HEK293 (cell line): ENCODE measurements around the gene PLEKHG1.

ENCODE experiments used
- SP2 ChIP-seq: fragments of 450-650 bp; formaldehyde crosslinking; IDR thresholded peaks from 2 replicates; pipeline ENCODE4 v1.5.1; 2016; ENCODE audit warnings: missing biosample characterization, missing genetic modification characterization
- TRIM28 ChIP-seq: IDR thresholded peaks from 2 replicates; pipeline ENCODE4 v1.6.1; 2011; ENCODE audit warnings: low read length, control low read depth, borderline replicate concordance
- ZNF121 ChIP-seq: fragments of 450-650 bp; formaldehyde crosslinking; IDR thresholded peaks from 2 replicates; pipeline ENCODE4 v1.5.1; 2016; ENCODE audit warnings: missing biosample characterization, missing genetic modification characterization
- ZNF335 ChIP-seq: fragments of 450-650 bp; formaldehyde crosslinking; conservative IDR thresholded peaks from 2 replicates; pipeline ENCODE4 v1.5.1; 2016; ENCODE audit warnings: missing biosample characterization, missing genetic modification characterization
- ZNF426 ChIP-seq: fragments of 450-650 bp; formaldehyde crosslinking; IDR thresholded peaks from 2 replicates; pipeline ENCODE4 v1.5.1; 2017; ENCODE audit warnings: missing biosample characterization, missing genetic modification characterization, mild to moderate bottlenecking, inconsistent platforms, moderate library complexity
- ZNF707 ChIP-seq: fragments of 450-650 bp; formaldehyde crosslinking; IDR thresholded peaks from 2 replicates; pipeline ENCODE4 v1.5.1; 2016; ENCODE audit warnings: missing biosample characterization, missing genetic modification characterization
- TF ChIP-seq, protein P1 (sequence below): fragments of 450-650 bp; formaldehyde crosslinking; IDR thresholded peaks from 2 replicates; pipeline ENCODE4 v1.5.1; 2016; ENCODE audit warnings: missing biosample characterization, missing genetic modification characterization
- TF ChIP-seq, protein P2 (sequence below): fragments of 450-650 bp; formaldehyde crosslinking; IDR thresholded peaks from 2 replicates; pipeline ENCODE4 v1.5.1; 2016; ENCODE audit warnings: missing biosample characterization, missing genetic modification characterization

DNA sequence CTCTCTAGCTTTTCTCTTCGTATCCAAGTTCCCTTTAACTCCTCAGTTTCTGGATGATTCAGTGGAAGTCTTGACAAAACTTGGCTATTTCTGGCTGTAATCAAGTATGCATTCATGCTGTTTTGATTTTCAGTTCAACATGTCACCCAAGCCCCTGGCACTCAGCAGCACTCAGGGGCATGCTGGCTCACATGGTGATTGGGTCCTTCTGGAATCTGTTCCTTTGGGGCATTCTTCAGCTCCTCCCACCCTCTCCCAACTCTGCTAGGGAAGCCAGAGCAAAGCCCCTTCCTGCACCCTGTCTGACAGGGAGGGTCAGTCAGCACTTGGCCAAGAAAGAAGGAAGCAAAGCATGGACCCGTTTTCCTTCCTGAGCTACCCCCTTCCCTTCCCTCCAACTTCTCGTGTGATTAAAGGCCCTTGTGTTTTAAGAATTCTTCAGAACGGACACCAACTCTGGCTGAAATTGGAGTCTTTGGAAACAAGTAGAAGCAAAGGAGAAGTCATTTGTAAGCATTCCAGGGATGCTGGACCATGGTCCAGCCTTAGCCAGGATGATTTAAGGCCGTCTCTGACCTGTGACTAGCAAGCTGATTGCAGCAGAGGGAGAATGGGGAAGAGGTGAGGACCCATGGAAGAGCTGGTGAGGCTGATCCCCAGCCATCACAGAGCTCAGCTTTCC lies 7.1 kb downstream of the PLEKHG1 start:
- TF ChIP-seq, protein P1, sequence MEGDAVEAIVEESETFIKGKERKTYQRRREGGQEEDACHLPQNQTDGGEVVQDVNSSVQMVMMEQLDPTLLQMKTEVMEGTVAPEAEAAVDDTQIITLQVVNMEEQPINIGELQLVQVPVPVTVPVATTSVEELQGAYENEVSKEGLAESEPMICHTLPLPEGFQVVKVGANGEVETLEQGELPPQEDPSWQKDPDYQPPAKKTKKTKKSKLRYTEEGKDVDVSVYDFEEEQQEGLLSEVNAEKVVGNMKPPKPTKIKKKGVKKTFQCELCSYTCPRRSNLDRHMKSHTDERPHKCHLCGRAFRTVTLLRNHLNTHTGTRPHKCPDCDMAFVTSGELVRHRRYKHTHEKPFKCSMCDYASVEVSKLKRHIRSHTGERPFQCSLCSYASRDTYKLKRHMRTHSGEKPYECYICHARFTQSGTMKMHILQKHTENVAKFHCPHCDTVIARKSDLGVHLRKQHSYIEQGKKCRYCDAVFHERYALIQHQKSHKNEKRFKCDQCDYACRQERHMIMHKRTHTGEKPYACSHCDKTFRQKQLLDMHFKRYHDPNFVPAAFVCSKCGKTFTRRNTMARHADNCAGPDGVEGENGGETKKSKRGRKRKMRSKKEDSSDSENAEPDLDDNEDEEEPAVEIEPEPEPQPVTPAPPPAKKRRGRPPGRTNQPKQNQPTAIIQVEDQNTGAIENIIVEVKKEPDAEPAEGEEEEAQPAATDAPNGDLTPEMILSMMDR, result no peak
- TF ChIP-seq ZNF426 (tag by site-specific recombination), result no peak
- TF ChIP-seq ZNF121 (tag by site-specific recombination), result no peak
- TF ChIP-seq, protein P2, sequence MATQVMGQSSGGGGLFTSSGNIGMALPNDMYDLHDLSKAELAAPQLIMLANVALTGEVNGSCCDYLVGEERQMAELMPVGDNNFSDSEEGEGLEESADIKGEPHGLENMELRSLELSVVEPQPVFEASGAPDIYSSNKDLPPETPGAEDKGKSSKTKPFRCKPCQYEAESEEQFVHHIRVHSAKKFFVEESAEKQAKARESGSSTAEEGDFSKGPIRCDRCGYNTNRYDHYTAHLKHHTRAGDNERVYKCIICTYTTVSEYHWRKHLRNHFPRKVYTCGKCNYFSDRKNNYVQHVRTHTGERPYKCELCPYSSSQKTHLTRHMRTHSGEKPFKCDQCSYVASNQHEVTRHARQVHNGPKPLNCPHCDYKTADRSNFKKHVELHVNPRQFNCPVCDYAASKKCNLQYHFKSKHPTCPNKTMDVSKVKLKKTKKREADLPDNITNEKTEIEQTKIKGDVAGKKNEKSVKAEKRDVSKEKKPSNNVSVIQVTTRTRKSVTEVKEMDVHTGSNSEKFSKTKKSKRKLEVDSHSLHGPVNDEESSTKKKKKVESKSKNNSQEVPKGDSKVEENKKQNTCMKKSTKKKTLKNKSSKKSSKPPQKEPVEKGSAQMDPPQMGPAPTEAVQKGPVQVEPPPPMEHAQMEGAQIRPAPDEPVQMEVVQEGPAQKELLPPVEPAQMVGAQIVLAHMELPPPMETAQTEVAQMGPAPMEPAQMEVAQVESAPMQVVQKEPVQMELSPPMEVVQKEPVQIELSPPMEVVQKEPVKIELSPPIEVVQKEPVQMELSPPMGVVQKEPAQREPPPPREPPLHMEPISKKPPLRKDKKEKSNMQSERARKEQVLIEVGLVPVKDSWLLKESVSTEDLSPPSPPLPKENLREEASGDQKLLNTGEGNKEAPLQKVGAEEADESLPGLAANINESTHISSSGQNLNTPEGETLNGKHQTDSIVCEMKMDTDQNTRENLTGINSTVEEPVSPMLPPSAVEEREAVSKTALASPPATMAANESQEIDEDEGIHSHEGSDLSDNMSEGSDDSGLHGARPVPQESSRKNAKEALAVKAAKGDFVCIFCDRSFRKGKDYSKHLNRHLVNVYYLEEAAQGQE (tag by site-specific recombination), result no peak
- TF ChIP-seq TRIM28, result no peak
- no peak for TF ChIP-seq ZNF707 (tag by site-specific recombination)
- TF ChIP-seq ZNF335 (tag by site-specific recombination), result no peak
- TF ChIP-seq SP2 (tag by site-specific recombination), result no peak
